H9 (cell line): ENCODE measurements around the gene SOWAHC. TPM values are rescaled to one million over a fixed set of nuclear protein-coding genes. Genes with fewer than 3 reads are reported as not detected.

Experiments used
- DNase-seq: peaks from one replicate; pipeline ENCODE4 v3.0.0-alpha.2; 2017
- H2AFZ ChIP-seq: one replicate; pipeline ENCODE4 v1.6.1; 2013; ENCODE audit warnings: mild to moderate bottlenecking, low read length, control low read depth, moderate library complexity
- H2AK5ac ChIP-seq: 2 replicates; pipeline ENCODE4 v1.6.1; 2013; ENCODE audit warnings: low read length, control low read depth, mixed read lengths; ENCODE audit not compliant: insufficient read length
- H2BK120ac ChIP-seq: one replicate; pipeline ENCODE4 v1.6.1; 2013; ENCODE audit warnings: low read depth, mild to moderate bottlenecking, low read length, control low read depth, inconsistent platforms; ENCODE audit not compliant: poor library complexity, severe bottlenecking
- H2BK12ac ChIP-seq: 2 replicates; pipeline ENCODE4 v1.6.1; 2013; ENCODE audit warnings: low read length, control low read depth, mixed read lengths, low read depth; ENCODE audit not compliant: insufficient read length
- H2BK15ac ChIP-seq: 2 replicates; pipeline ENCODE4 v1.6.1; 2013; ENCODE audit warnings: low read depth, low read length, control low read depth
- H2BK20ac ChIP-seq: one replicate; pipeline ENCODE4 v1.6.1; 2013; ENCODE audit warnings: low read depth, mild to moderate bottlenecking, low read length, control low read depth, inconsistent platforms; ENCODE audit not compliant: poor library complexity, severe bottlenecking
- H2BK5ac ChIP-seq: 2 replicates; pipeline ENCODE4 v1.6.1; 2013; ENCODE audit warnings: low read length, control low read depth, mixed read lengths; ENCODE audit not compliant: insufficient read length
- H3K14ac ChIP-seq: 2 replicates; pipeline ENCODE4 v1.6.1; 2013; ENCODE audit warnings: low read length, control low read depth; ENCODE audit not compliant: insufficient read depth
- H3K18ac ChIP-seq: 2 replicates; pipeline ENCODE4 v1.6.1; 2013; ENCODE audit warnings: low read depth, mild to moderate bottlenecking, mixed read lengths, low read length, control low read depth; ENCODE audit not compliant: insufficient read length
- H3K23ac ChIP-seq: 2 replicates; pipeline ENCODE4 v1.6.1; 2013; ENCODE audit warnings: low read length, control low read depth, mixed read lengths, low read depth; ENCODE audit not compliant: insufficient read length
- H3K23me2 ChIP-seq: 2 replicates; pipeline ENCODE4 v1.6.1; 2013; ENCODE audit warnings: low read depth, mild to moderate bottlenecking, mixed read lengths, low read length, control low read depth; ENCODE audit not compliant: insufficient read length, poor library complexity, severe bottlenecking
- H3K27ac ChIP-seq: 2 replicates; pipeline ENCODE4 v1.5.1; 2013; ENCODE audit warnings: low read length, control low read depth, mixed read lengths, low read depth; ENCODE audit not compliant: insufficient read length
- H3K27me3 ChIP-seq: 2 replicates; pipeline ENCODE4 v1.6.1; 2013; ENCODE audit warnings: low read length, control low read depth, inconsistent platforms; ENCODE audit not compliant: insufficient read depth
- H3K4ac ChIP-seq: 2 replicates; pipeline ENCODE4 v1.6.1; 2013; ENCODE audit warnings: low read depth, mild to moderate bottlenecking, control low read depth, inconsistent platforms, low read length, moderate library complexity
- H3K4me1 ChIP-seq: 2 replicates; pipeline ENCODE4 v1.6.1; 2013; ENCODE audit warnings: low read length, control low read depth, inconsistent platforms; ENCODE audit not compliant: insufficient read depth
- H3K4me2 ChIP-seq: 2 replicates; pipeline ENCODE4 v1.6.1; 2013; ENCODE audit warnings: low read length, control low read depth, mixed read lengths; ENCODE audit not compliant: insufficient read length, insufficient read depth
- H3K56ac ChIP-seq: 2 replicates; pipeline ENCODE4 v1.6.1; 2013; ENCODE audit warnings: low read depth, mild to moderate bottlenecking, mixed read lengths, low read length, control low read depth; ENCODE audit not compliant: insufficient read length
- H3K79me1 ChIP-seq: 2 replicates; pipeline ENCODE4 v1.6.1; 2013; ENCODE audit warnings: low read depth, mild to moderate bottlenecking, moderate library complexity, low read length, control low read depth, inconsistent platforms; ENCODE audit not compliant: insufficient read depth, poor library complexity, severe bottlenecking
- H3K79me2 ChIP-seq: 2 replicates; pipeline ENCODE4 v1.6.1; 2013; ENCODE audit warnings: low read length, control low read depth, inconsistent platforms; ENCODE audit not compliant: insufficient read depth
- H3K9ac ChIP-seq: 2 replicates; pipeline ENCODE4 v1.6.1; 2013; ENCODE audit warnings: low read length, control low read depth, mixed read lengths; ENCODE audit not compliant: insufficient read length; ENCODE audit errors: extremely low read depth
- H3K9me3 ChIP-seq: one replicate; pipeline ENCODE4 v1.6.1; 2013; ENCODE audit warnings: low read depth, low read length, inconsistent platforms; ENCODE audit not compliant: control insufficient read depth
- H3T11ph ChIP-seq: one replicate; pipeline ENCODE4 v1.6.1; 2013; ENCODE audit warnings: mild to moderate bottlenecking, low read length, control low read depth, inconsistent platforms
- H4K20me1 ChIP-seq: one replicate; pipeline ENCODE4 v1.6.1; 2013; ENCODE audit not compliant: control insufficient read depth, insufficient read length, insufficient read depth
- H4K5ac ChIP-seq: 2 replicates; pipeline ENCODE4 v1.6.1; 2013; ENCODE audit warnings: low read depth, mild to moderate bottlenecking, mixed read lengths, low read length, control low read depth; ENCODE audit not compliant: insufficient read length
- H4K8ac ChIP-seq: replicated peaks from 2 replicates; pipeline ENCODE4 v1.6.1; 2013; ENCODE audit warnings: low read length, control low read depth, mixed read lengths, low read depth; ENCODE audit not compliant: insufficient read length
- H4K91ac ChIP-seq: 2 replicates; pipeline ENCODE4 v1.6.1; 2013; ENCODE audit warnings: low read depth, mild to moderate bottlenecking, moderate library complexity, mixed read lengths, low read length, control low read depth; ENCODE audit not compliant: insufficient read length
- H3K27ac Mint-ChIP-seq, 3 experiments: 2 replicates in 2 of 3; 3 replicates in 1 of 3; pipeline ENCODE4 v1.8.0; 2020 to 2021; ENCODE audit warnings: mixed read lengths in 3 of 3, mild to moderate bottlenecking in 1 of 3, moderate library complexity in 1 of 3
- H3K27me3 Mint-ChIP-seq: 2 replicates; pipeline ENCODE4 v1.8.0; 2021; ENCODE audit warnings: low read depth, mild to moderate bottlenecking, moderate library complexity, mixed read lengths
- H3K36me3 Mint-ChIP-seq, 3 experiments: 2 replicates in 2 of 3; 3 replicates in 1 of 3; pipeline ENCODE4 v1.8.0; 2020 to 2021; ENCODE audit warnings: low read depth in 3 of 3, mixed read lengths in 3 of 3; ENCODE audit not compliant: insufficient read depth in 1 of 3
- H3K4me1 Mint-ChIP-seq, 2 experiments: 2 replicates each; pipeline ENCODE4 v1.8.0; 2020; ENCODE audit warnings: mixed read lengths in 2 of 2
- H3K4me3 Mint-ChIP-seq, 2 experiments: 2 replicates in 1 of 2; 3 replicates in 1 of 2; pipeline ENCODE4 v1.8.0; 2020 to 2021; ENCODE audit warnings: mild to moderate bottlenecking in 2 of 2, mixed read lengths in 2 of 2, moderate library complexity in 1 of 2
- H3K9me3 Mint-ChIP-seq, 2 experiments: 2 replicates in 1 of 2; 3 replicates in 1 of 2; pipeline ENCODE4 v1.8.0; 2020; ENCODE audit warnings: mild to moderate bottlenecking in 2 of 2, mixed read lengths in 2 of 2, moderate library complexity in 1 of 2
- CTCF ChIP-seq: fragments of 200-600 bp; sonication (generic); conservative IDR thresholded peaks from 3 replicates; pipeline ENCODE4 v1.8.0; 2021; ENCODE audit warnings: antibody characterized with exemption, mild to moderate bottlenecking
- WGBS: extraction: QIAGEN DNeasy Blood & Tissue Kit; methylation state at CpG from one replicate; pipeline ENCODE4 v1.1.7; 2013; ENCODE audit warnings: missing lambda C conversion rate, low lambda C conversion rate, mixed read lengths; ENCODE audit not compliant: insufficient read length; ENCODE audit errors: extremely low coverage; 5-methylcytosine and 5-hydroxymethylcytosine counted together
- total RNA-seq: library from RNA; stranded (reverse); gene quantifications from 2 replicates; pipeline ENCODE4 v1.2.1, GENCODE V29; 2021

Gene SOWAHC
- total RNA-seq, 1 experiment from 2014 or later = 20.1 TPM

- Histone ChIP-seq H3K18ac (no peak overlapping the region), H2BK15ac (no peak overlapping the region), H4K5ac (no peak overlapping the region), H3K14ac (no peak overlapping the region), H3K79me2 (peaks cover 39% of the 10 kb centered on the region; the same call in 1 of the 2 replicates), H2AK5ac (no peak overlapping the region), H4K20me1 (no peaks in the 10 kb centered on the region), H3K4me1 (peaks cover 2% of the 10 kb centered on the region; the same call in 1 of the 2 replicates), H3K9ac (peak overlapping the region; percentile 28), H3K79me1 (no peaks in the 10 kb centered on the region), H3K23ac (no peak overlapping the region), H3K4me2 (peak overlapping the region; percentile 96), H4K8ac (no peak overlapping the region), H2BK120ac (no peak overlapping the region), H2BK20ac (no peak overlapping the region), H3K56ac (no peak overlapping the region), H4K91ac (no peak overlapping the region), H3K23me2 (peaks cover 19% of the 10 kb centered on the region), H3K9me3 (no peaks in the 10 kb centered on the region), H2BK5ac (no peak overlapping the region), H3T11ph (no peak overlapping the region), H3K4ac (no peak overlapping the region), H2BK12ac (no peak overlapping the region), H3K27me3 (peaks cover 3% of the 10 kb centered on the region; the same call in 1 of the 2 replicates), H2AFZ (no peak overlapping the region), H3K27ac (no peak overlapping the region)
- peaks cover 43 to 45% of the 10 kb centered on the region in 2 experiments for H3K4me1 Mint-ChIP-seq
- H3K4me3 Mint-ChIP-seq = peak overlapping the region; percentile 87 to 96
- TF ChIP-seq CTCF = no peak
- H3K27me3 Mint-ChIP-seq = peaks cover 7% of the 10 kb centered on the region; the same call in 1 of the 2 replicates
- no CpG with 5 or more reads among the region's 5 CpGs for WGBS
- no peak overlapping the region for H3K27ac Mint-ChIP-seq
- H3K9me3 Mint-ChIP-seq = no peaks in the 10 kb centered on the region
- peaks cover 0 to 9% (median 3%) of the 10 kb centered on the region in 3 experiments; a peak in 4 of 7 replicates for H3K36me3 Mint-ChIP-seq
- no peak for DNase-seq
These were observed 2.6 kb upstream of the SOWAHC start for GRCh38 chr2:109611467-109612095.
